ENCODE results near the gene GRAMD2B. TPM values are rescaled to one million over a fixed set of nuclear protein-coding genes. Genes with fewer than 3 reads are reported as not detected.
"Not testable (repeated sequence)": the region's sequence is repeated elsewhere in the genome, so short reads cannot be mapped to it uniquely, and the experiment has no call there.

GRAMD2B gene
- polyA plus RNA-seq, 1 experiment = 11.9 TPM

DNA sequence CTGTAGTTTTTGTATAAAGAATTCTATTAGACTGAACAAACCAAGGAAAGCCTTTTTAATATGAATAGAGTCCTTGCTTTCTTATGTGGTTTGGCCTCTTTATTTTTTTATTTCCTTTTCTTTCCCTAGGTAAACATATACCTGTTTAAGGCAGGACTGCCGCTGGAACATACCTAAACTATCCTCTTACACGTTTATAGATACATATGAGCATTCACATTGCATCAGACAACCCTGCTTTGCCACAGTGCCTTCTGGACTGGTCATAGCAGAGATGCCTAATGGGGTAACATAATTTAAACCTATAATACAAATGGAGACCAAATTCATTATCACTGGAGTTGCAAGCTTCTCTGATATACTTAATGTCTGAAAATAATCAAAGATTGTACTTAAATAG, 12.5 kb downstream of the GRAMD2B start:
- Histone ChIP-seq H3K9me3 (ENCODE audit: control insufficient read depth, insufficient read depth, low read length) (no peaks in the 10 kb centered on the region), H3K27ac (ENCODE audit: low read depth, low read length) (no peak overlapping the region), H3K4me3 (ENCODE audit: low read depth, low read length) (no peak overlapping the region), H3K27me3 (ENCODE audit: control insufficient read depth, insufficient read depth, low read length) (no peaks in the 10 kb centered on the region)
- ChIA-PET CTCF (no interaction called here), POLR2A (no interaction called here)
- TF ChIP-seq, protein P1, sequence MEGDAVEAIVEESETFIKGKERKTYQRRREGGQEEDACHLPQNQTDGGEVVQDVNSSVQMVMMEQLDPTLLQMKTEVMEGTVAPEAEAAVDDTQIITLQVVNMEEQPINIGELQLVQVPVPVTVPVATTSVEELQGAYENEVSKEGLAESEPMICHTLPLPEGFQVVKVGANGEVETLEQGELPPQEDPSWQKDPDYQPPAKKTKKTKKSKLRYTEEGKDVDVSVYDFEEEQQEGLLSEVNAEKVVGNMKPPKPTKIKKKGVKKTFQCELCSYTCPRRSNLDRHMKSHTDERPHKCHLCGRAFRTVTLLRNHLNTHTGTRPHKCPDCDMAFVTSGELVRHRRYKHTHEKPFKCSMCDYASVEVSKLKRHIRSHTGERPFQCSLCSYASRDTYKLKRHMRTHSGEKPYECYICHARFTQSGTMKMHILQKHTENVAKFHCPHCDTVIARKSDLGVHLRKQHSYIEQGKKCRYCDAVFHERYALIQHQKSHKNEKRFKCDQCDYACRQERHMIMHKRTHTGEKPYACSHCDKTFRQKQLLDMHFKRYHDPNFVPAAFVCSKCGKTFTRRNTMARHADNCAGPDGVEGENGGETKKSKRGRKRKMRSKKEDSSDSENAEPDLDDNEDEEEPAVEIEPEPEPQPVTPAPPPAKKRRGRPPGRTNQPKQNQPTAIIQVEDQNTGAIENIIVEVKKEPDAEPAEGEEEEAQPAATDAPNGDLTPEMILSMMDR (IDR thresholded peaks at IDR 0.05; ENCODE audit: low read depth, low read length) = no peak
- DNase-seq (ENCODE audit: low read depth, low spot score) = no peak

- DNase-seq (ENCODE audit: low read depth, low spot score) = no peak
- CTCF ChIA-PET = no interaction called here
- POLR2A ChIA-PET = no interaction called here
- Histone ChIP-seq H3K4me3 (ENCODE audit: low read depth, low read length) (no peak overlapping the region), H3K9me3 (ENCODE audit: control insufficient read depth, insufficient read depth, low read length) (no peaks in the 10 kb centered on the region), H3K27me3 (ENCODE audit: control insufficient read depth, insufficient read depth, low read length) (no peaks in the 10 kb centered on the region), H3K27ac (ENCODE audit: low read depth, low read length) (no peak overlapping the region)
- TF ChIP-seq, protein P1 (IDR thresholded peaks at IDR 0.05; ENCODE audit: low read depth, low read length) = no peak
Observed at GRCh38 chr5:126437721-126438120, 14.5 kb downstream of the GRAMD2B start.

GRCh38 chr5:126438267-126438666, 15.1 kb downstream of the GRAMD2B start:
- no peak overlapping the region for H3K27ac ChIP-seq (ENCODE audit: low read depth, low read length)
- H3K9me3 ChIP-seq (ENCODE audit: control insufficient read depth, insufficient read depth, low read length) = no peaks in the 10 kb centered on the region
- H3K27me3 ChIP-seq (ENCODE audit: control insufficient read depth, insufficient read depth, low read length) = no peaks in the 10 kb centered on the region
- no peak for DNase-seq (ENCODE audit: low read depth, low spot score)
- no peak overlapping the region for H3K4me3 ChIP-seq (ENCODE audit: low read depth, low read length)
- ChIA-PET POLR2A (no interaction called here), CTCF (no interaction called here)
- TF ChIP-seq, protein P1 (IDR thresholded peaks at IDR 0.05; ENCODE audit: low read depth, low read length) = no peak

- TF ChIP-seq, protein P1 (IDR thresholded peaks at IDR 0.05; ENCODE audit: low read depth, low read length) = no peak
- ChIA-PET POLR2A (no interaction called here), CTCF (no interaction called here)
- no peak for DNase-seq (ENCODE audit: low read depth, low spot score)
- no peak overlapping the region for H3K4me3 ChIP-seq (ENCODE audit: low read depth, low read length)
- no peaks in the 10 kb centered on the region for H3K27me3 ChIP-seq (ENCODE audit: control insufficient read depth, insufficient read depth, low read length)
- no peaks in the 10 kb centered on the region for H3K9me3 ChIP-seq (ENCODE audit: control insufficient read depth, insufficient read depth, low read length)
- H3K27ac ChIP-seq (ENCODE audit: low read depth, low read length) = no peak overlapping the region
Observed at GRCh38 chr5:126438868-126439267, 15.7 kb downstream of the GRAMD2B start.

DNA sequence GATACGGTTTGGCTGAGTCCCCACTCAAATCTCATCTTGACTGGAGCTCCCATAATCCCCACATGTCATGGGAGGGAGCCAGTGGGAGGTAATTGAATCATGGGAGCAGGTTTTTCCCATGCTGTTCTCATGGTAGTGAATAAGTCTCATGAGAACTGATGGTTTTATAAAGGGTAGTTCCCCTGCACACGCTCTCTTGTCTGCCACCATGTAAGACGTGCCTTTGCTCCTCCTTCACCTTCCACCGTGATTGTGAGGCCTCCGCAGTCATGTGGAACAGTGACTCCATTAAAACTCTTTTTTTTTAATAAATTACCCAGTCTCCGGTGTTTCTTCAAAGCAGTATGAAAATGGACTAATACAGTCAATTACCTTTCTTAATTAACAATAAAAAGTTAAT, 16.5 kb downstream of the GRAMD2B start:
- DNase-seq (ENCODE audit: low read depth, low spot score); H3K27ac ChIP-seq (ENCODE audit: low read depth, low read length); POLR2A ChIA-PET; CTCF ChIA-PET; H3K4me3 ChIP-seq (ENCODE audit: low read depth, low read length); H3K9me3 ChIP-seq (ENCODE audit: control insufficient read depth, insufficient read depth, low read length); H3K27me3 ChIP-seq (ENCODE audit: control insufficient read depth, insufficient read depth, low read length): not testable (repeated sequence)

DNA sequence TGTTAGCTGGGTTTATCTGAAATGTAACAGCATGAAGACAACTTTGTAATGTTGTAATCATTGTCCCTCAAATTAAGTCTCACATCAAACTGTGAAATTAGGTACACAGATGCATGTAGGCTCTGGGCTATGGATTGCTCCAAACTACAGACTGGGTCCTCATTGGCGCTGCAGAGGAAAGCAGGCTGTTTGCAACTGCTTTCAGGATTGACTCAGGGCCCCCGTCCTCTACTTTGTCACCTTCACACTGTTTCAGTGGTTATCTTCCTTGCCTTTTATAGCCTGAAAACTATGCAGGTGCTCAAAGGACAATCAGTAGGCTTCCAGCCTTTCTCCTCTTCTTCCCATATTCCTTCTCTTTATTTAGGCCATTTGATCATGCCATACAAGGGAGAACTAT, 18.0 kb downstream of the GRAMD2B start:
- TF ChIP-seq, protein P1 (IDR thresholded peaks at IDR 0.05; ENCODE audit: low read depth, low read length) = no peak
- no peak overlapping the region for H3K27ac ChIP-seq (ENCODE audit: low read depth, low read length)
- ChIA-PET POLR2A (no interaction called here), CTCF (no interaction called here)
- no peaks in the 10 kb centered on the region for H3K27me3 ChIP-seq (ENCODE audit: control insufficient read depth, insufficient read depth, low read length)
- H3K4me3 ChIP-seq (ENCODE audit: low read depth, low read length) = no peak overlapping the region
- DNase-seq (ENCODE audit: low read depth, low spot score) = no peak
- H3K9me3 ChIP-seq (ENCODE audit: control insufficient read depth, insufficient read depth, low read length) = no peaks in the 10 kb centered on the region
